ENCODE data around the gene TRPM3. TPM values are rescaled to one million over a fixed set of nuclear protein-coding genes. Genes with fewer than 3 reads are reported as not detected.

TRPM3 gene
- total RNA-seq, 1 donor: under 0.01 TPM

- no peak overlapping the region for H3K4me3 ChIP-seq (ENCODE audit: low read depth, low read length)
- TF ChIP-seq CTCF (IDR thresholded peaks at IDR 0.05; ENCODE audit: insufficient read depth, low read depth, low read length): no peak
- no peak for DNase-seq (ENCODE audit: low read depth)
These were observed 309.8 kb downstream of the TRPM3 start for GRCh38 chr9:70811638-70812037.

GRCh38 chr9:70806875-70807274 is 314.5 kb downstream of the TRPM3 start:
- no peak for TF ChIP-seq CTCF (IDR thresholded peaks at IDR 0.05; ENCODE audit: insufficient read depth, low read depth, low read length)
- DNase-seq (ENCODE audit: low read depth): no peak
- H3K4me3 ChIP-seq (ENCODE audit: low read depth, low read length): no peak overlapping the region

- no peak for TF ChIP-seq CTCF (IDR thresholded peaks at IDR 0.05; ENCODE audit: insufficient read depth, low read depth, low read length)
- H3K4me3 ChIP-seq (ENCODE audit: low read depth, low read length): no peak overlapping the region
- peak; percentile 3 for DNase-seq (ENCODE audit: low read depth)
These were observed 315.5 kb downstream of the TRPM3 start for GRCh38 chr9:70805949-70806348.

GRCh38 chr9:70802758-70803436 is 318.5 kb downstream of the TRPM3 start:
- TF ChIP-seq CTCF (IDR thresholded peaks at IDR 0.05; ENCODE audit: insufficient read depth, low read depth, low read length): no peak
- no peak for DNase-seq (ENCODE audit: low read depth)
- H3K4me3 ChIP-seq (ENCODE audit: low read depth, low read length): no peak overlapping the region

GRCh38 chr9:70802206-70802605 is 319.2 kb downstream of the TRPM3 start:
- peak; percentile 54 for DNase-seq (ENCODE audit: low read depth)
- no peak for TF ChIP-seq CTCF (IDR thresholded peaks at IDR 0.05; ENCODE audit: insufficient read depth, low read depth, low read length)
- H3K4me3 ChIP-seq (ENCODE audit: low read depth, low read length): no peak overlapping the region

GRCh38 chr9:70801181-70801829 is 320.1 kb downstream of the TRPM3 start:
- no peak for DNase-seq (ENCODE audit: low read depth)
- no peak overlapping the region for H3K4me3 ChIP-seq (ENCODE audit: low read depth, low read length)
- no peak for TF ChIP-seq CTCF (IDR thresholded peaks at IDR 0.05; ENCODE audit: insufficient read depth, low read depth, low read length)

All from fibroblast of villous mesenchyme (primary cell).